BLaER1 (cell line): ENCODE data around the gene CLK3.

Source experiments
- H3K27ac ChIP-seq: shearing (Covaris generic); formaldehyde crosslinking; 2 replicates; pipeline ENCODE4 v1.8.1; 2022
- H3K27me3 ChIP-seq: shearing (Covaris generic); formaldehyde crosslinking; 2 replicates; pipeline ENCODE4 v1.8.1; 2022
- H3K36me3 ChIP-seq: shearing (Covaris generic); formaldehyde crosslinking; 2 replicates; pipeline ENCODE4 v1.8.1; 2022
- H3K4me1 ChIP-seq: shearing (Covaris generic); formaldehyde crosslinking; 2 replicates; pipeline ENCODE4 v1.8.1; 2022
- H3K4me2 ChIP-seq: shearing (Covaris generic); formaldehyde crosslinking; 2 replicates; pipeline ENCODE4 v1.8.1; 2022
- H3K4me3 ChIP-seq: shearing (Covaris generic); formaldehyde crosslinking; 2 replicates; pipeline ENCODE4 v1.8.1; 2022
- H3K9ac ChIP-seq: shearing (Covaris generic); formaldehyde crosslinking; 2 replicates; pipeline ENCODE4 v1.8.1; 2022
- H3K9me3 ChIP-seq: shearing (Covaris generic); formaldehyde crosslinking; 2 replicates; pipeline ENCODE4 v1.8.1; 2022
- H4K20me1 ChIP-seq: shearing (Covaris generic); formaldehyde crosslinking; 2 replicates; pipeline ENCODE4 v1.8.1; 2022
- Cebpa-rat ChIP-seq: shearing (Covaris generic); IDR thresholded peaks from 2 replicates; pipeline ENCODE4 v1.8.1; 2022

Gene CLK3

DNA sequence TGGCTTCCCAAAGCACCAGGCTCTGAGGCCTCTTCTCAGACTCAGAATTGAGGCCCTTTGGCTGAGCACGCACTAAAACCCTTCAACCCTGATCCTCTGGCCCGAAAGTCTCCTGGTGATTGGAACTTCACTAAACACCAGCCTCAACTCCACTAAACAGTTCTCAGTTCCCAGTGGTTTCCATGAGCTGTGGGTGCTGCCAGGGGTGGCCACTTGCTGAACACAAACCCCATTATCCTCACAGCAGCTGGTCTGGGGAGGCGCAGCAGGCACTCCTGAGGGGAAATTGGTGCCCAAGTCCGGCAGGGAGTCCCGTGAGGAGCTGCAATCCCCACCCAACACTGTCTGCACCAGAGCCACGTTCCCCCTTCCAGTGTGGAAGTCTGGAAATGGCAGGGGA, 3.8 kb upstream of the CLK3 start:
- H3K4me3 ChIP-seq: no peak overlapping the region
- no peak overlapping the region for H3K27ac ChIP-seq
- H3K4me1 ChIP-seq: peaks cover 45% of the 10 kb centered on the region
- no peaks in the 10 kb centered on the region for H3K36me3 ChIP-seq
- peaks cover 11% of the 10 kb centered on the region for H4K20me1 ChIP-seq
- H3K9me3 ChIP-seq: no peaks in the 10 kb centered on the region
- TF ChIP-seq Cebpa-rat: no peak
- H3K4me2 ChIP-seq: peak overlapping the region; percentile 62; the same call in 1 of the 2 replicates
- no peak overlapping the region for H3K9ac ChIP-seq
- H3K27me3 ChIP-seq: no peaks in the 10 kb centered on the region

DNA sequence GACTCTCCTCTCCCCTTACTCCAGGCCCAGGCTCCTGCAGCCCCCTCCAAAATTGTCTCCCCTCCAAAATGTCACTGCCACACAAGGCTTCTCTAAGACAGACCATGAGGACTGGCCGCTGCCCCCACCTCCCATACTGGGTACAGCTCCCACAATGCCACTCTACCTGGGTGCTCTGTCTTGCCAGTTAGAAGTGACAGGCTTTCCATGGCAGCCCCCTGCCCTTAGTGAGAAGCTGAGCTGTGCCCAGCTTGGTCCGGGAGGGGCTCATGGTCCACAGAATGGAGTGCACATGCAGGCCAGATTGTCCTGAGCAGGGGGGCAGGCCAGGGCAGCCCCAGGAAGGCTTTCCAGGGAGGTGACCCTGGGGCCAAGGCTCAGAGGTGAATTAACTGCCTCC, 3.0 kb upstream of the CLK3 start:
- Histone ChIP-seq H3K27ac (no peak overlapping the region), H3K4me3 (no peak overlapping the region), H3K4me2 (no peak overlapping the region), H3K4me1 (peaks cover 54% of the 10 kb centered on the region), H3K9ac (no peak overlapping the region), H3K36me3 (peaks cover 6% of the 10 kb centered on the region), H3K9me3 (no peaks in the 10 kb centered on the region), H3K27me3 (no peaks in the 10 kb centered on the region), H4K20me1 (peaks cover 19% of the 10 kb centered on the region)
- TF ChIP-seq Cebpa-rat: no peak

DNA sequence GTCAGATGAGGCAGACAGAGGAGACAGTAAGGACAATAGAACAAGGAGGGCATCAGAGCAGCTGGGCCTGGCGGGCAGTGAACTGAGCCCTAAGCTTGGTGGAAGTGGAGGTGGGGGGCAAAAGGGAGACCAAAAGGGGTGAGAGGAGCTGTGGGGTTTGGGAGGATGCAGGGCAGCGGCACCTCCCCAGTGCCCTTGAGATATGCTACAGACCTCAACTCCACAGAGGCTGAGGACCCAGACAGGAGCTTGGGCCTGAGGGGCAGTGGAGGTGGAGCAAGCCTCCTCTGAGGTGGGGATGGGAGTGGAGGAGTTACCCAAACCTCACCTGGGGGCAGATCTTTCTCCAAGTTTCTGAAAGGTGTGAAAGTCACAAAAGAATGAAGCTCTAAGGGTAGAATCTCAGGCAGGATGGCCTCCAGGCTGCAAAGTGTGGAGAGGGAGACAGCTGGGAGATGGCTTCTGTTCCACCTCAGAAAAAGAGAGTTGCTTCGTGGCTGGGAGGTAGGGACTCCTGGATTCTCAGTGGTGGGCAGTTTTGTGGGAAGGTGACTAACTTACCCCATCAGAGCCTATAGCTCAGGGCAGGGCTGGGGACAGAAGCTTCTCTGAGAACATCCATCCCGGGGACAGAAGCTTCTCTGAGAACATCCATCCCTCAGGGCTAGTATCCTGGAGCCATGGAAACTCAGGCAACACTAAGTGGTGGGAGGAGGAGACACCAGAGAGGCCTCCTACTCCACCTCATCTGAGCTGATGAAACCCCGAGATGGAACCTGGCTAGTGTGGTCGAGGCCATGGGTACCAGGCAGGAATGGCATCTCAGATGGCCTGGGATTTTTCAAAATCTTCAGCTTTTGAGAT, 2.3 kb upstream of the CLK3 start:
- Histone ChIP-seq H3K4me3 (no peak overlapping the region), H3K27ac (no peak overlapping the region), H3K4me1 (peaks cover 60% of the 10 kb centered on the region), H3K27me3 (no peaks in the 10 kb centered on the region), H3K36me3 (peaks cover 12% of the 10 kb centered on the region), H4K20me1 (peaks cover 26% of the 10 kb centered on the region), H3K9me3 (no peaks in the 10 kb centered on the region), H3K4me2 (no peak overlapping the region), H3K9ac (no peak overlapping the region)
- TF ChIP-seq Cebpa-rat: no peak

DNA sequence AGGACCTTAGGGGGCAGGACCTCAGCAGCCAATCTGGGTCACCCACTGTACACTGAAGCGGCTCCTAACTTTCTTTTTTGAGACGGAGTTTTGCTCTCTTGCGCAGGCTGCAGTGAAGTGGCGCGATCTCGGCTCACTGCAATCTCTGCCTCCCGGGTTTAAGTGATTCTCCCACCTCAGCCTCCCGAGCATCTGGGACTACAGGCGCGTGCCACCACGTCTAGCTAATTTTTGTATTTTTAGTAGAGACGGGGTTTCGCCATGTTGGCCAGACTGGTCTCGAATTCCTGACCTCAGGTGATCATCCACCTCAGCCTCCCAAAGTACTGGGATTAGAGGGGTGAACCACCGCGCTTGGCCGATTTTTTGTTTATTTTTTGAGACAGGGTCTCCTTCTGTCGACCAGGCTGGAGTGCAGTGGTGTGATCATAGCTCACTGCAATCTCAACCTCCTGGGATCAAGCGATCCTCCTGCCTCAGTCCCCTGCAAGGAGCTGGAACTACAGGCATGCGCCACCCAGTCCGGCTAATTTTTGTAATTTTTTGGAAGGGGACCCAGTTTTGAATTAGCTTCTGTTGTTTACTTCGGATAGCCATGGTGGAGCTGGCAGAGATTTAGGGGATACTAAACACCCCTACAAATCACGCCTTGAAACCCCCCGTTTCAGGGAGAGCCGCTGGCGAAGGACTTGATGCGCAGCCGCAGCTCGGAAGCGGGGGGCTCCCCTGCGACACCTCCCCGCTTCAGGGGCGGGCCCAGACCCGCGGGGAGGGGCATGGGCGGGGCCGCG, 1.5 kb upstream of the CLK3 start:
- peaks cover 66% of the 10 kb centered on the region for H3K4me1 ChIP-seq
- H4K20me1 ChIP-seq: peaks cover 34% of the 10 kb centered on the region
- peak overlapping the region; percentile 96 for H3K4me2 ChIP-seq
- peak overlapping the region; percentile 98; the same call in 1 of the 2 replicates for H3K27ac ChIP-seq
- no peaks in the 10 kb centered on the region for H3K27me3 ChIP-seq
- H3K36me3 ChIP-seq: peaks cover 21% of the 10 kb centered on the region
- TF ChIP-seq Cebpa-rat: no peak
- H3K9ac ChIP-seq: peak overlapping the region; percentile 97; the same call in 1 of the 2 replicates
- H3K9me3 ChIP-seq: no peaks in the 10 kb centered on the region
- peak overlapping the region; percentile 99 for H3K4me3 ChIP-seq

DNA sequence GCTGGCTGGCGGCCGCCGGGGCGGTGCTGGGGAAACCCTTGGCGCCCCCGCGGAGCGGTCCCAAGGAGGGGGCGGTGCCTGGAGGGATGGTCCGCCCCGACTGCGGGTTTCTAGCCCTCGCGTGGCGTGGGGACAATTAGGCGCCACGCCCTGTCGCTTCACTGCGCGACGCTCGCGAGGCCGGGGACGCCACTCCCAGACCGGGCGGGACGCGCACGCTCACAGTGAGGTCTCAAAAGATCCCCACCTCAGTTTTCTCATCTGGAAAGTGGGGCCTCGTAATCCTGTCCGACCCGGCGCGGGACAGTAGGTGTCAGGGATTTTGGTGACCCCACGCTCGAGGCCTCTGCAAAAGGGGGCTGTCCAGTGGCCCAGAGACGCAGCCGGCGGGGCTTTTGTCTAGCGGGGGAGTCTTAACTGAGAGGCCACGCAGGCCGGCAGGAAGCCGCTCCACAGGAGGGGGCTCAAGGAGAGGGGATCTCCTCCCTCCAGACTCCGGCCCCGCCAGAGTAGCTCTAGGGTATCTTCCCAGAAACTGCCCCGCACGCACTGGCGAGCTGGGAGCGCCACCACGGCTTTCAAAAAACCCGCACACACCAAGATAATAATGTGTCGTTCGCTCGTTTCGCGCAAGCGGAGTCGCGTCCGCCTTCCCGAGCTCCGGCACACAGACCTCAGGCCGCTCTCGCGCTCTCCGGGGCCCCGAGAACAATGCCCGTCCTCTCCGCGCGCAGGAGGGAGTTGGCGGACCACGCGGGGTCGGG, 710 bp upstream of the CLK3 start:
- Histone ChIP-seq H3K4me3 (peak overlapping the region; percentile 99), H3K4me1 (peaks cover 66% of the 10 kb centered on the region), H3K27ac (peak overlapping the region; percentile 98), H3K27me3 (no peaks in the 10 kb centered on the region), H3K4me2 (peak overlapping the region; percentile 96), H3K9me3 (no peaks in the 10 kb centered on the region), H4K20me1 (peaks cover 42% of the 10 kb centered on the region), H3K36me3 (peaks cover 28% of the 10 kb centered on the region), H3K9ac (peak overlapping the region; percentile 97)
- TF ChIP-seq Cebpa-rat: no peak

DNA sequence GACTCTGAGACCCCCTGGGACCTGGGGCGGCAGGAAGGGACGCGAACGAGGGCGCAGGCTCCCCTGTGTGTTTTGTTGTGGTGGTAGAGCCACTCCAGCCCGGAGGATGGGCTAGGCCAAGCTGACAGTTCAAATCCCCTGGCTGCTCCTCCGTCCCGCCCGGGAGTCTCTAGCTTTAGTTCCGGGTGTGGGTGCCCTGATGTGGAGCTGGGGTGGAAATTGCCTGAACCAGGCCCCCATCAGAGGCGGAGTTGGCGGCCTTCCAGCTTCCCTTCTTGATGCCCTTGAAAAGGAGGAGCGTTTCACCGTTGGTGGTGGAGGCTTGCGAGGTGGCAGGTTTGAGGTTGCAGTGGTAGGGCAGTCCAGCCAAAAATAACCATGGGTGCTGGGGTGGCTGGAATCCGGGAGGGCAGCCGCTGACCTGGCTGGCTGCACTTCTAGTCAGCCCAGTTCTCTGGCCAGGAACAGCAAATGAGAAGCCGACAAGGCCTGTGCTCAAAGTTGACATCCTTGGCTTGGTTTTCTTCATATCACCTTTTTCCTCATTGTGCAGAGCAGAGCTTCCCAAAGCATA, 817 bp downstream of the CLK3 start:
- peaks cover 43% of the 10 kb centered on the region for H3K36me3 ChIP-seq
- H3K4me3 ChIP-seq: peak overlapping the region; percentile 99
- peak overlapping the region; percentile 98 for H3K27ac ChIP-seq
- peak overlapping the region; percentile 97 for H3K9ac ChIP-seq
- peaks cover 57% of the 10 kb centered on the region for H4K20me1 ChIP-seq
- no peaks in the 10 kb centered on the region for H3K9me3 ChIP-seq
- H3K27me3 ChIP-seq: no peaks in the 10 kb centered on the region
- TF ChIP-seq Cebpa-rat: no peak
- peaks cover 66% of the 10 kb centered on the region for H3K4me1 ChIP-seq
- peak overlapping the region; percentile 96 for H3K4me2 ChIP-seq

DNA sequence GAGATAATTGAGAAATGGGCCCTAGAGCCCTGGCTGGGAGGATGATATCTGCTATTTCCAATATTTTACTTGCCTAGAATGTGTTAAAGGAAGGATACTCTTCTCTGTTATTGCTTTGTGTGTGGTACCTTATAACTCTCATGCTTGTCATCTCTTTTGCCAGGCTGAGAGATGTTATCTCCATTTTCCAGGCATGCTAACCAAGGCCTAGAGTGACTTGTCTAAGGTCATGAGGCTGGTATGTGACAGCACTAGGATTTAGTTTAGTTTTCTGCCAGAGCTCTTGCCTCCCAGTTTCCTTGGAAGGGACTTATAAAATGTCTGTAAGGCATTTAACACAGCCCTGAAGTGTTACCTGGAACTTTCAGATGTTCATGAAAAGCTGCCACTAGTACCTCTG, 1.4 kb downstream of the CLK3 start:
- Histone ChIP-seq H3K27ac (peak overlapping the region; percentile 98), H4K20me1 (peaks cover 63% of the 10 kb centered on the region), H3K4me1 (peaks cover 63% of the 10 kb centered on the region), H3K4me2 (peak overlapping the region; percentile 96), H3K9ac (peak overlapping the region; percentile 97), H3K9me3 (no peaks in the 10 kb centered on the region), H3K4me3 (peak overlapping the region; percentile 99), H3K27me3 (no peaks in the 10 kb centered on the region), H3K36me3 (peaks cover 48% of the 10 kb centered on the region)
- no peak for TF ChIP-seq Cebpa-rat

DNA sequence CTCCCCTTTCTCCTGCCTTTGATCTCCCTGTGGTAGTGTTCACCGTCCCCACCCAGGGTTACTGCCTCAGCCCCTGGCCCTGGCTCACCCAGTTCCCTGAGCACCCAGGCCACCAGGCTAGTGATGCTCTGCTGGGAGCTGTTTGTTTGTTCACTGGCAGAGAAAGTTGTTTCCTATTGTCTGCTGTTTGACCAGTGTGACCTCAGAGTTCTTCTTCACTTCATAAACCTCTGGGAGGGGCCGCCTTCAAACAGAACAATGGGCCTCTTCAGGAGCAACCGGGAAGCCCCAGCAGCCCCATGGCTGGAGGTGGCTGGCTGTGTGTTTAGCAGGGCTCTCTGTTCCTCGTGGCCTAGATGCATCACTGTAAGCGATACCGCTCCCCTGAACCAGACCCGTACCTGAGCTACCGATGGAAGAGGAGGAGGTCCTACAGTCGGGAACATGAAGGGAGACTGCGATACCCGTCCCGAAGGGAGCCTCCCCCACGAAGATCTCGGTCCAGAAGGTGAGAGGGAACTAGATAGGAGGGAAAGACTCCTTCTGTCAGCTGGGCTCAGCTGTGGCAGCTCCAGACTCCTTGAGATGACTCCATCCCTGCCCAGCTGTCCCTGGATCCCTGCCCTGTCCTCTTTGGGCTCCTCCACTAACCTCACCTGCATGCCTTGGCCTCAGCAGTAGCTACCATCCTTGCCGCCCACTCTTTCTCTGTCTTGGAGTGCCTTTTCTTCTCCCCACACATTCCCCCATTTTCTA, 3.4 kb downstream of the CLK3 start:
- Histone ChIP-seq H3K9me3 (no peaks in the 10 kb centered on the region), H3K9ac (peak overlapping the region; percentile 97; the same call in 1 of the 2 replicates), H3K36me3 (peaks cover 68% of the 10 kb centered on the region), H3K27ac (0 out of 2 replicates have a peak overlapping the region, but pooled peaks have one; percentile 10), H3K4me1 (peaks cover 56% of the 10 kb centered on the region), H3K4me3 (no peak overlapping the region), H3K4me2 (0 out of 2 replicates have a peak overlapping the region, but pooled peaks have one; percentile 96), H3K27me3 (no peaks in the 10 kb centered on the region), H4K20me1 (peaks cover 83% of the 10 kb centered on the region)
- no peak for TF ChIP-seq Cebpa-rat
